Measurements from ENCODE around the gene ZBTB7C. TPM values are rescaled to one million over a fixed set of nuclear protein-coding genes. Genes with fewer than 3 reads are reported as not detected.

Gene ZBTB7C
- total RNA-seq, 1 experiment from 2014 or later = not detected

GRCh38 chr18:48109961-48110493 is 299.2 kb downstream of the ZBTB7C start:
- no TSS peak for BruUV-seq (replicated peaks)
- TF ChIP-seq CTCF (IDR thresholded peaks at IDR 0.05; ENCODE audit: unreplicated experiment) = no peak
- H3K27ac Mint-ChIP-seq (ENCODE audit: unreplicated experiment) = no peak overlapping the region
- CTCF ChIA-PET = interaction anchor here (1.5 kb wide), 1 partner anchor 29 kb away, joined by 3 read pairs; no protein-coding TSS in a partner anchor
- H3K9me3 Mint-ChIP-seq (ENCODE audit: low read depth, unreplicated experiment) = no peaks in the 10 kb centered on the region
- H3K4me3 Mint-ChIP-seq (ENCODE audit: low read depth, unreplicated experiment) = no peak overlapping the region
- peaks cover 78% of the 10 kb centered on the region for H3K27me3 Mint-ChIP-seq (ENCODE audit: unreplicated experiment)
- intact Hi-C loops (cut with micrococcal nuclease; ENCODE audit: unreplicated experiment) = no loop called here
- H3K4me1 Mint-ChIP-seq (ENCODE audit: low read depth, unreplicated experiment) = no peaks in the 10 kb centered on the region
- DNase-seq = no peak
- H3K36me3 Mint-ChIP-seq (ENCODE audit: insufficient read depth, unreplicated experiment) = no peaks in the 10 kb centered on the region

GRCh38 chr18:48108136-48108535 is 301.0 kb downstream of the ZBTB7C start:
- Mint-ChIP-seq H3K9me3 (ENCODE audit: low read depth, unreplicated experiment) (no peaks in the 10 kb centered on the region), H3K36me3 (ENCODE audit: insufficient read depth, unreplicated experiment) (no peaks in the 10 kb centered on the region), H3K27me3 (ENCODE audit: unreplicated experiment) (peaks cover 97% of the 10 kb centered on the region), H3K4me3 (ENCODE audit: low read depth, unreplicated experiment) (no peak overlapping the region), H3K4me1 (ENCODE audit: low read depth, unreplicated experiment) (no peaks in the 10 kb centered on the region), H3K27ac (ENCODE audit: unreplicated experiment) (no peak overlapping the region)
- DNase-seq = no peak
- no peak for TF ChIP-seq CTCF (IDR thresholded peaks at IDR 0.05; ENCODE audit: unreplicated experiment)
- no TSS peak for BruUV-seq (replicated peaks)
- CTCF ChIA-PET = interaction anchor here (0.6 kb wide), 1 partner anchor 374 kb away, joined by 3 read pairs; no protein-coding TSS in a partner anchor
- intact Hi-C loops (cut with micrococcal nuclease; ENCODE audit: unreplicated experiment) = no loop called here

- no peaks in the 10 kb centered on the region for H3K9me3 Mint-ChIP-seq (ENCODE audit: low read depth, unreplicated experiment)
- intact Hi-C loops (cut with micrococcal nuclease; ENCODE audit: unreplicated experiment) = no loop called here
- no peak overlapping the region for H3K4me3 Mint-ChIP-seq (ENCODE audit: low read depth, unreplicated experiment)
- no peaks in the 10 kb centered on the region for H3K36me3 Mint-ChIP-seq (ENCODE audit: insufficient read depth, unreplicated experiment)
- TF ChIP-seq CTCF (IDR thresholded peaks at IDR 0.05; ENCODE audit: unreplicated experiment) = no peak
- no TSS peak for BruUV-seq (replicated peaks)
- H3K27ac Mint-ChIP-seq (ENCODE audit: unreplicated experiment) = no peak overlapping the region
- peaks cover 100% of the 10 kb centered on the region for H3K27me3 Mint-ChIP-seq (ENCODE audit: unreplicated experiment)
- CTCF ChIA-PET = interaction anchor here (0.6 kb wide), 1 partner anchor 373 kb away, joined by 3 read pairs; no protein-coding TSS in a partner anchor
- H3K4me1 Mint-ChIP-seq (ENCODE audit: low read depth, unreplicated experiment) = no peaks in the 10 kb centered on the region
- no peak for DNase-seq
Observed at GRCh38 chr18:48106976-48107781, 302.0 kb downstream of the ZBTB7C start.

GRCh38 chr18:48106498-48106897 is 302.7 kb downstream of the ZBTB7C start:
- TF ChIP-seq CTCF (IDR thresholded peaks at IDR 0.05; ENCODE audit: unreplicated experiment) = no peak
- H3K36me3 Mint-ChIP-seq (ENCODE audit: insufficient read depth, unreplicated experiment) = no peaks in the 10 kb centered on the region
- intact Hi-C loops (cut with micrococcal nuclease; ENCODE audit: unreplicated experiment) = no loop called here
- BruUV-seq (replicated peaks) = no TSS peak
- no peak overlapping the region for H3K4me3 Mint-ChIP-seq (ENCODE audit: low read depth, unreplicated experiment)
- no peak for DNase-seq
- CTCF ChIA-PET = no interaction called here
- H3K9me3 Mint-ChIP-seq (ENCODE audit: low read depth, unreplicated experiment) = no peaks in the 10 kb centered on the region
- no peaks in the 10 kb centered on the region for H3K4me1 Mint-ChIP-seq (ENCODE audit: low read depth, unreplicated experiment)
- H3K27ac Mint-ChIP-seq (ENCODE audit: unreplicated experiment) = no peak overlapping the region
- peaks cover 100% of the 10 kb centered on the region for H3K27me3 Mint-ChIP-seq (ENCODE audit: unreplicated experiment)

Data from Calu3 (cell line).